ENCODE data around the gene ICAM4. TPM values are rescaled to one million over a fixed set of nuclear protein-coding genes. Genes with fewer than 3 reads are reported as not detected.

ICAM4 gene
- total and polyA plus RNA-seq, 2 of the 13 experiments (the other 11 are each of a cell fraction or from before 2014, with no cell fraction given), result 2.9 to 4.0 TPM

GRCh38 chr19:10238172-10238783, 48.5 kb upstream of the ICAM4 start (continued):
- TF ChIP-seq HDAC6 (IDR thresholded peaks at IDR 0.05; ENCODE audit: low read depth, low read length) (no peak), ZNF407 (CRISPR knock-in tag; IDR thresholded peaks at IDR 0.05; ENCODE audit: not compliant biosample characterization) (no peak), ZFP36L1 (CRISPR knock-in tag; IDR thresholded peaks at IDR 0.05) (no peak), KLF9 (CRISPR knock-in tag; IDR thresholded peaks at IDR 0.05; ENCODE audit: low read depth) (no peak), LCORL (IDR thresholded peaks at IDR 0.05) (no peak), LCORL (CRISPR knock-in tag; IDR thresholded peaks at IDR 0.05) (peak; percentile 27; the same call in 1 of the 2 replicates), ZNF24 (IDR thresholded peaks at IDR 0.05) (no peak), AHR (CRISPR knock-in tag; IDR thresholded peaks at IDR 0.05) (no peak), TOPORS (CRISPR knock-in tag; IDR thresholded peaks at IDR 0.05) (no peak), XBP1 (CRISPR knock-in tag; IDR thresholded peaks at IDR 0.05) (no peak), PRPF4 (IDR thresholded peaks at IDR 0.05; ENCODE audit: low read depth, low read length, poor library complexity, severe bottlenecking) (no peak), HMG20B (CRISPR knock-in tag; conservative IDR thresholded peaks at IDR 0.05) (0 out of 2 replicates have a peak, but pooled peaks have one; percentile 68), HCFC1 (IDR thresholded peaks at IDR 0.05; ENCODE audit: low read depth, low read length) (no peak), KAT8 (CRISPR knock-in tag; IDR thresholded peaks at IDR 0.05) (no peak), SAP130 (CRISPR knock-in tag; IDR thresholded peaks at IDR 0.05; ENCODE audit: low read depth) (peak; percentile 91), GMEB2 (CRISPR knock-in tag; IDR thresholded peaks at IDR 0.05; ENCODE audit: low read depth) (no peak), ZBTB7B (CRISPR knock-in tag; IDR thresholded peaks at IDR 0.05) (no peak), YEATS2 (CRISPR knock-in tag; IDR thresholded peaks at IDR 0.05; ENCODE audit: borderline replicate concordance) (peak; percentile 61; the same call in 1 of the 2 replicates), DNMT1 (CRISPR knock-in tag; IDR thresholded peaks at IDR 0.05) (no peak)
